Measurements from ENCODE around the gene ZDHHC8. TPM values are rescaled to one million over a fixed set of nuclear protein-coding genes. Genes with fewer than 3 reads are reported as not detected.

The ZDHHC8 gene
- total and polyA plus RNA-seq, 10 donors = 12.7 to 71.5 (median 33.6) TPM

DNA sequence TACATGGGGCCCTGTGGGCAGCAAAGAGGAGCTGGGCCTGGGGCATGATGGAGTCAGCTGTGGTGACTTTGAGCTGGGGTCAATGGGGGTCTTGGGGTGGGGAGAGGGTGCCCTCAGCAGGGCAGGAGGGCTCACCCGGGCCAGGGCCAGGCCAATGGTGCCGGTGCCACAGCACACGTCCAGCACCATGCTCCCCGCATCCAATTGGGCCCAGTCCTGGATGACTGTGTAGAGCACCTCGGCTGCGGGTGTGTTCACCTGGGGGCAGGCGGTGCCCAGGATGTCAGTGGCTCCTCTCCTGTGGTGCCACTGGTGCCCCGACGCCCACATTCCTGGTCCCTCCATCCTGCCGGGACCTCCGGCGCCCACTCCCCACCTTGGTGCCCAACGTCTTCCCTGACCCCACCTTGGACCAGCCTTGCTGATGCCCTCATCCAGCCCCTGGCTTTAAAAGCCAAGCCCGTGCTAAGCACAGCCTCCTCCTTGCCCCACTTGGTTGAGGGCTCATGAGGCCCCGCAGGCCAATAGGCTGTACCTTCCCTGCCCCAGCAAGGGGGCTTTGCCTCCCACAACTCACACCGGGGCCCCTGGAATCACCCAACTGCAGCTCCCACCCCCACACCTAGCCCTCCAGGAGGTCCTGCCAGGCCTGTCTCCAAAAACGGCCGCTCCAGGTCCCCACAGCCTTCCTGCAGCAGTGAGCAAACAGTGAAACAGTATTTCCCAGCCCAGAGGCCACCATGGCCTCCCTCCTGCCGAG, 17.9 kb upstream of the ZDHHC8 start:
- H3K4me3 ChIP-seq = no peak overlapping the region
- H3K27ac ChIP-seq = peak overlapping the region in 5 of 8 donors; percentile 33 to 93 (median 48)
- H3K27me3 ChIP-seq (replicated peaks in 1 of 7) = no peaks in the 10 kb centered on the region
- peak; percentile 76 for DNase-seq
- H3K36me3 ChIP-seq = peaks cover 0 to 74% (median 69%) of the 10 kb centered on the region in 6 donors
- H3K4me1 ChIP-seq = peaks cover 26 to 72% (median 65%) of the 10 kb centered on the region in 6 donors
- H3K9me3 ChIP-seq = no peaks in the 10 kb centered on the region
- WGBS, 5 donors = 85 to 96% (median 90%) methylated on average over 12 to 19 of the region's 19 CpGs
- intact Hi-C loops (cut with DNase I; ENCODE audit: low total_unique reads) = no loop called here
- TF ChIP-seq POLR2A (IDR thresholded peaks at IDR 0.05) (no peak), POLR2AphosphoS5 (IDR thresholded peaks at IDR 0.05) (peak in 1 of 3 donors; percentile 54)

DNA sequence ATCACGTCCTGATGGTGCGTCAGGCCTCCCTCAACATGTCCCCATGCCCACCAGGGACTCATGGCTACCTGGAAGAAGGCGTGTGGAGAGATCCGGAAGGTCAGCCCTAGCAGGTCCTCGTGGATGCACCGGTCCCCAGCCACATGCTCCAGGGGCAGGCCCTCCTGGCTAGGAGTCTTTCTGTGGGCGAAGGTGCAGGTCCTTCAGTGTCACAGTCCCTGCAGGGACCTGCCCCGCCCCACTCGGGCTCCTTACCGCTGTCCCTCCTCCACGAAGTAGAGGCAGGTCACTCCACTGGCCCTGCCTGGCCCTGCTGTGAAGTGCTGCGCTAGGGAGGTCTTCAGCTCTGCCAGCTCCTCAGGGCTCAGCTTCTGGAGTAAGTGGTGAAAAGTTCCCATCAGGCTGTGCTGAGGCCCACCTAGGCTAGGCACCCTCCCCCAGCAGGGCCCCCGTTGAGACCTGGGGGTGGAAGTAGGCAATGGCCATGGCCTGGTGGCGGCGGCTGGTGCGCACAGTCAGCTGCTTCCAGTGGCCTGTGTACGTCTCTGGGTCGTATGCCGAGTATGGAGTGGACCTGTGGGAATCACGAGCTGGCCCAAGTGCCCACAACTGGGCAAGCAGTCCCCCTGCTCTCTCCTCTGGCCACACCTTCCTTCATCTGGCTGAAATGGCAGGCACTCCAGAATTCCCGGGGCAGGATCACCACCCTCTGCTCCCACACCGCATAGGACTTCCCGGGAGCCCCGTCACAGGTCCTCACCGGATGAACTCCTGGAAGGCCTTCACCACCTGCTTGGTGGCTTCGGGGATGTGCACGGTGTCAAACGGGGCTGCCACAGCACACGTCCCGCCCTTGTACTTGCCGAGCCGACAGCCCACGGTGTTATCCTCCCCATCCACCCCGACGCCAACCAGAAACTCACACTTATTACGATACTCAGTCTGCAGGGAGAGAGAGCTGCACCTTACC, 16.8 kb upstream of the ZDHHC8 start:
- peak; percentile 79 for DNase-seq
- Histone ChIP-seq H3K9me3 (no peaks in the 10 kb centered on the region), H3K4me1 (peaks cover 29 to 83% (median 76%) of the 10 kb centered on the region in 6 donors), H3K36me3 (peaks cover 0 to 73% (median 67%) of the 10 kb centered on the region in 6 donors), H3K27me3 (replicated peaks in 1 of 7) (no peaks in the 10 kb centered on the region), H3K27ac (peak overlapping the region in 2 of 8 donors; percentile 54 to 93), H3K4me3 (peak overlapping the region in 1 of 8 donors; percentile 80)
- intact Hi-C loops (cut with DNase I; ENCODE audit: low total_unique reads) = no loop called here
- WGBS, 5 donors = 92 to 95% (median 94%) methylated on average over 31 to 36 of the region's 36 CpGs
- peak in 2 of 3 donors; percentile 7 to 53 for TF ChIP-seq POLR2AphosphoS5 (IDR thresholded peaks at IDR 0.05)
- TF ChIP-seq, protein P1, sequence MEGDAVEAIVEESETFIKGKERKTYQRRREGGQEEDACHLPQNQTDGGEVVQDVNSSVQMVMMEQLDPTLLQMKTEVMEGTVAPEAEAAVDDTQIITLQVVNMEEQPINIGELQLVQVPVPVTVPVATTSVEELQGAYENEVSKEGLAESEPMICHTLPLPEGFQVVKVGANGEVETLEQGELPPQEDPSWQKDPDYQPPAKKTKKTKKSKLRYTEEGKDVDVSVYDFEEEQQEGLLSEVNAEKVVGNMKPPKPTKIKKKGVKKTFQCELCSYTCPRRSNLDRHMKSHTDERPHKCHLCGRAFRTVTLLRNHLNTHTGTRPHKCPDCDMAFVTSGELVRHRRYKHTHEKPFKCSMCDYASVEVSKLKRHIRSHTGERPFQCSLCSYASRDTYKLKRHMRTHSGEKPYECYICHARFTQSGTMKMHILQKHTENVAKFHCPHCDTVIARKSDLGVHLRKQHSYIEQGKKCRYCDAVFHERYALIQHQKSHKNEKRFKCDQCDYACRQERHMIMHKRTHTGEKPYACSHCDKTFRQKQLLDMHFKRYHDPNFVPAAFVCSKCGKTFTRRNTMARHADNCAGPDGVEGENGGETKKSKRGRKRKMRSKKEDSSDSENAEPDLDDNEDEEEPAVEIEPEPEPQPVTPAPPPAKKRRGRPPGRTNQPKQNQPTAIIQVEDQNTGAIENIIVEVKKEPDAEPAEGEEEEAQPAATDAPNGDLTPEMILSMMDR (IDR thresholded peaks at IDR 0.05 in 8 of 11, conservative IDR thresholded peaks at IDR 0.05 in 3 of 11) = no peak

DNA sequence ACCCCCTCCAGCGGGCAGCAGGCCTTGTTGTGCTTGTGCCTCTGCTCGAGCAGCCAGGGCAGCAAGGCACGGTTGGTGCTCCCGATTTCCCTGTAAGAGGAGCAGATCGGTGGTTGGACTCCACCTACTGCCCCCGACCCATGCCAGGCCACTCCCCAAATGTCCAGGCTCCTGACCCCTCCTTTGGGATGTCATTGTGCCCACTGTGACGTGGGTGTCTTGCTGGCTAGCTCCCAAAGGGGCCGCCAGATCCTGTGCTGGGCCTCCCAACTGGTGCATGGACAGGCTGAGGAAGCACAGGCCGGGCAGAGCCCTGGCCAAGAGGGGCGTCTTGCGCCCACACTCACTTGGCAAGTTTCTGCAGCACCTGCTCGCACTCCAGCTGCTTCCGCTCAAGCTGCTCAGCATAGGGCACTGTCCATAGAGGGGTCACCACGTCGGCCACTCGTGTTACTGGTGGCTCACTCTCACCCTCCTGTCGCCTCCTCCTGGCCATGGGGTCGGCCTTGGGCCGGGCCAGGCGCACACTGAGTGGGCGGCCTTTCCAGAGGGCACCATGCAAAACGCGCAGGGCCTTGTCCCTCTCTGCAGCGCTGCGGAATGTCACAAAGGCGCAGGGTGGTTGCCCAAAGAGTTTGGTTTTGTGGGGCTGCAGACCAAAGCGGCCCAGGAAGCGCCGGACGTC, 15.8 kb upstream of the ZDHHC8 start, which contains the start of gene RANBP1:
Gene RANBP1, plus strand, starts transcription at position 414 of the 685 bp plus-strand sequence. Its CDS starts 81 bp downstream, at position 495.
- Histone ChIP-seq H3K4me1 (peaks cover 29 to 93% (median 84%) of the 10 kb centered on the region in 6 donors), H3K27me3 (replicated peaks in 1 of 7) (no peaks in the 10 kb centered on the region), H3K4me3 (peak within 1 kb of the TSS; percentile 80 to 93 (median 86)), H3K9me3 (no peaks in the 10 kb centered on the region), H3K36me3 (peaks cover 0 to 73% (median 67%) of the 10 kb centered on the region in 6 donors), H3K27ac (peak within 1 kb of the TSS; percentile 85 to 93 (median 91))
- intact Hi-C loops (cut with DNase I; ENCODE audit: low total_unique reads) = no loop called here
- 71 to 86% (median 74%) methylated on average over 27 to 30 of the region's 30 CpGs for whole genome bisulfite sequencing, 5 donors
- peak; percentile 86 for DNase-seq
- TF ChIP-seq, protein P1 (IDR thresholded peaks at IDR 0.05 in 8 of 11, conservative IDR thresholded peaks at IDR 0.05 in 3 of 11) = no peak
- TF ChIP-seq POLR2A (IDR thresholded peaks at IDR 0.05) (no peak), POLR2AphosphoS5 (IDR thresholded peaks at IDR 0.05) (no peak)

DNA sequence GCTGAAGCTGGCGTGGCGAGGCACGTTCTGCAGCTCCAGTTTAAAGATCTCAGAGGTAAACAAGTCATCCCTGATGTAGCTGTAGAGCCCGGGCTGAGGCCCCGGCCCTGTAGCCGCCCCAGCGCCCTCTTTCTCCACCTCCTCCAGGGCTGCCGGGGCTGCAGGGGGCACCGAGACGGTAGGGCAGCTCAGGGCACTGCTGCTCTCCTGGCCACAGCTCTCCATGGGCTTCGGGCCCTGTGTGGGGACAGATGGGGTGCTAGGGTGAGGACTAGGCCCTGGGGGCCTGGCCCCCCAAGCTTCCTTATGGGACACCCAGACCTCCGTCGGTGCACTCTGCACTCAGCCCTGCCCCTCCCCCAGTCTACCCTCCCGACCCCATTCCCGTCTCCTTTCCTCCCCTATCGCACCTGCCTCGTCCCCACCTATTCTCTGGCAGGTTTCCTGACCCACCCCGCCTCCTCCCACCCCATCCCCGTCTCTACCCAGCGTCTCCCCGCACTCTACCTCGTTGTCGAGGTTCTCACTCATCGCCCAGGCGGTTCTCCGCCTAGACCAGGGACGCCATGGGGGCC, 15.1 kb upstream of the ZDHHC8 start:
- intact Hi-C loops (cut with DNase I; ENCODE audit: low total_unique reads) = no loop called here
- peaks cover 29 to 93% (median 82%) of the 10 kb centered on the region in 6 donors for H3K4me1 ChIP-seq
- no peak for TF ChIP-seq POLR2AphosphoS5 (IDR thresholded peaks at IDR 0.05)
- TF ChIP-seq, protein P1 (IDR thresholded peaks at IDR 0.05 in 8 of 11, conservative IDR thresholded peaks at IDR 0.05 in 3 of 11) = no peak
- TF ChIP-seq POLR2A (IDR thresholded peaks at IDR 0.05) = no peak
- H3K4me3 ChIP-seq = peak overlapping the region; percentile 80 to 93 (median 86)
- H3K36me3 ChIP-seq = peaks cover 0 to 73% (median 65%) of the 10 kb centered on the region in 6 donors
- no peaks in the 10 kb centered on the region for H3K27me3 ChIP-seq (replicated peaks in 1 of 7)
- DNase-seq = peak; percentile 89
- WGBS, 5 donors = 5 to 15% (median 8%) methylated on average over 19 to 27 of the region's 27 CpGs
- H3K9me3 ChIP-seq = no peaks in the 10 kb centered on the region
- peak overlapping the region; percentile 85 to 93 (median 91) for H3K27ac ChIP-seq
